PC-9 (cell line): ENCODE data around the gene COP1. TPM values are rescaled to one million over a fixed set of nuclear protein-coding genes. Genes with fewer than 3 reads are reported as not detected.

ENCODE experiments used
- BruUV-seq: library from RNA; stranded (reverse); fragments of 400-500 nt; replicated peaks from 2 replicates; lab custom pipeline; 2021; lab: Mats Ljungman, UMichigan
- CTCF ChIA-PET: fragments of 300-600 bp; sonication (Branson Sonifier 250); formaldehyde crosslinking; loops from one replicate; lab custom pipeline; 2022; ENCODE audit warnings: antibody characterized with exemption; lab: Charles Lee
- POLR2A ChIA-PET: fragments of 300-600 bp; sonication (Branson Sonifier 250); formaldehyde crosslinking; loops from one replicate; lab custom pipeline; 2022; ENCODE audit warnings: antibody characterized with exemption; ENCODE audit not compliant: unreplicated experiment; lab: Charles Lee
- DNase-seq, 2 experiments: peaks; one replicate each; pipeline versions ENCODE4 v3.0.0 to v3.0.0-alpha.2; 2015 to 2022; ENCODE audit warnings: mixed read lengths in 1 of 2
- H2AFZ ChIP-seq: fragments of 200-600 bp; sonication (generic); 2 replicates; pipeline ENCODE4 v1.8.1; 2017; ENCODE audit warnings: antibody characterized with exemption
- H3F3A ChIP-seq: fragments of 200-600 bp; sonication (generic); 2 replicates; pipeline ENCODE4 v1.8.1; 2017; ENCODE audit warnings: antibody characterized with exemption, mild to moderate bottlenecking, low read depth; ENCODE audit not compliant: insufficient read depth
- H3K27ac ChIP-seq: fragments of 200-600 bp; sonication (generic); 2 replicates; pipeline ENCODE4 v1.6.1; 2016; ENCODE audit warnings: mixed run types
- H3K27me3 ChIP-seq: fragments of 200-600 bp; sonication (generic); 2 replicates; pipeline ENCODE4 v1.6.1; 2016; ENCODE audit warnings: low read depth, mixed run types; ENCODE audit not compliant: insufficient read depth
- H3K36me3 ChIP-seq: fragments of 200-600 bp; sonication (generic); 2 replicates; pipeline ENCODE4 v1.6.1; 2016; ENCODE audit warnings: low read depth, mixed run types
- H3K4me1 ChIP-seq: fragments of 200-600 bp; sonication (generic); replicated peaks from 2 replicates; pipeline ENCODE4 v1.6.1; 2016; ENCODE audit warnings: mixed run types; ENCODE audit not compliant: insufficient read depth
- H3K4me2 ChIP-seq: fragments of 200-600 bp; sonication (generic); 2 replicates; pipeline ENCODE4 v1.6.1; 2017; ENCODE audit warnings: mixed run types
- H3K4me3 ChIP-seq: fragments of 200-600 bp; sonication (generic); 2 replicates; pipeline ENCODE4 v1.6.1; 2016; ENCODE audit warnings: mixed run types
- H3K79me2 ChIP-seq: fragments of 200-600 bp; sonication (generic); 2 replicates; pipeline ENCODE4 v1.6.1; 2017; ENCODE audit warnings: low read depth, mixed run types
- H3K9me2 ChIP-seq: fragments of 200-600 bp; sonication (generic); 2 replicates; pipeline ENCODE4 v1.8.1; 2017; ENCODE audit warnings: mild to moderate bottlenecking; ENCODE audit not compliant: insufficient read depth
- H3K9me3 ChIP-seq: fragments of 200-600 bp; sonication (generic); 2 replicates; pipeline ENCODE4 v1.8.1; 2016; ENCODE audit warnings: low read depth; ENCODE audit not compliant: insufficient read depth
- H4K20me1 ChIP-seq: fragments of 200-600 bp; sonication (generic); 2 replicates; pipeline ENCODE4 v1.8.1; 2017; ENCODE audit not compliant: insufficient read depth
- CTCF ChIP-seq: fragments of 200-600 bp; sonication (generic); conservative IDR thresholded peaks from 2 replicates; pipeline ENCODE4 v1.6.1; 2017; ENCODE audit warnings: mixed run types, antibody characterized with exemption, mild to moderate bottlenecking, moderate library complexity
- EZH2 ChIP-seq: fragments of 200-600 bp; sonication (generic); IDR thresholded peaks from 2 replicates; pipeline ENCODE4 v1.8.0; 2017; ENCODE audit warnings: antibody characterized with exemption, low read depth
- intact Hi-C: fragments of 100-400 bp; cut with micrococcal nuclease; formaldehyde crosslinking; loops from one replicate; pipeline ENCODE4 v1.10.0; 2022; ENCODE audit not compliant: unreplicated experiment
- total RNA-seq: library from RNA; stranded (reverse); gene quantifications from 2 replicates; pipeline ENCODE4 v1.2.3, GENCODE V29; 2021

Gene COP1
- total RNA-seq, 1 experiment from 2014 or later, result 38.0 TPM

DNA sequence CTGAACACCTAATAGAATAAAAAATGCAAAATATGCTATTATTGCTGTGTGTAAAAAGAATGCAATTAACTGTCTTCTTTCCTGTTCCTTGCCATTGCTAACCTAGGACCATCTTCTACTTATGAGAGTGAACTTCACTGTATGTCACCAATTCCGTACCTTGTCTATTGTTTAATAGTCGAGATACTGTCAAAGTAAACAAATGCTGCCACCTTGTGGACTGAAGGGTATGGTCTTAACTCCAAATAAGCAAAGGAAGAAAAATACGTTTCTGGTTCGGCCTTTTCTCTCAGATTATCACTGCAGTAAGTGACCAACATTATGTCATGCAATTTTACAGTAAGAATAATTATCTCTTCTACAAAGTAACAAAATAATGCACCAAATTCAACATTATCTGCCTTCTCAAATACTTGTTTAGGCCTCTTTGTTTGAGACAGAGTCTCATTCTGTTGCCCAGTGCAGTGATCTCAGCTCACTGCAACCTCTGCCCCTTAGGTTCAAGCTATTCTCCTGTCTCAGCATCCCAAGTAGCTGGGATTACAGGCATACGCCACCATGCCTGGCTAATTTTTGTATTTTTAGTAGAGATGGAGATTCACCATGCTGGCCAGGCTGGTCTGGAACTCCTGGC is 133.4 kb downstream of the COP1 start:
- Histone ChIP-seq H3K4me2 (no peak overlapping the region), H3K4me1 (no peaks in the 10 kb centered on the region), H2AFZ (no peak overlapping the region), H3K9me3 (0 out of 2 replicates have a peak, but pooled peaks cover 4% of the 10 kb centered on the region), H3K4me3 (no peak overlapping the region), H4K20me1 (peaks cover 18% of the 10 kb centered on the region; the same call in 1 of the 2 replicates), H3K36me3 (no peaks in the 10 kb centered on the region), H3F3A (no peaks in the 10 kb centered on the region), H3K27me3 (no peaks in the 10 kb centered on the region), H3K9me2 (no peaks in the 10 kb centered on the region), H3K79me2 (0 out of 2 replicates have a peak, but pooled peaks cover under 1% of the 10 kb centered on the region), H3K27ac (no peak overlapping the region)
- ChIA-PET CTCF (no interaction called here), POLR2A (no interaction called here)
- TF ChIP-seq CTCF (peak; percentile 87), EZH2 (no peak)
- intact Hi-C loops, result loop anchor here (5.0 kb wide), 1 partner anchor 921 kb away; no protein-coding TSS in a partner anchor
- DNase-seq, result peak; percentile 12 to 51
- no TSS peak for BruUV-seq

- H3K4me2 ChIP-seq, result no peak overlapping the region
- peaks cover 4% of the 10 kb centered on the region for H3F3A ChIP-seq
- H4K20me1 ChIP-seq, result peaks cover 10% of the 10 kb centered on the region; the same call in 1 of the 2 replicates
- ChIA-PET POLR2A (no interaction called here), CTCF (no interaction called here)
- H2AFZ ChIP-seq, result no peak overlapping the region
- H3K36me3 ChIP-seq, result no peaks in the 10 kb centered on the region
- TSS peak; percentile 14 for BruUV-seq
- intact Hi-C loops, result no loop called here
- TF ChIP-seq CTCF (no peak), EZH2 (no peak)
- no peak overlapping the region for H3K27ac ChIP-seq
- H3K4me1 ChIP-seq, result no peaks in the 10 kb centered on the region
- H3K27me3 ChIP-seq, result no peaks in the 10 kb centered on the region
- H3K9me3 ChIP-seq, result no peaks in the 10 kb centered on the region
- H3K4me3 ChIP-seq, result no peak overlapping the region
- DNase-seq, result no peak
- no peaks in the 10 kb centered on the region for H3K9me2 ChIP-seq
- no peaks in the 10 kb centered on the region for H3K79me2 ChIP-seq
Measured at GRCh38 chr1:176068901-176069300, 138.2 kb downstream of the COP1 start.

GRCh38 chr1:176068256-176068655 is 138.8 kb downstream of the COP1 start:
- H3K27ac ChIP-seq, result no peak overlapping the region
- no peaks in the 10 kb centered on the region for H3K9me2 ChIP-seq
- H4K20me1 ChIP-seq, result peaks cover 4% of the 10 kb centered on the region; the same call in 1 of the 2 replicates
- ChIA-PET POLR2A (no interaction called here), CTCF (no interaction called here)
- H3F3A ChIP-seq, result peaks cover 10% of the 10 kb centered on the region
- H2AFZ ChIP-seq, result no peak overlapping the region
- no TSS peak for BruUV-seq
- H3K27me3 ChIP-seq, result no peaks in the 10 kb centered on the region
- DNase-seq, result no peak
- no peaks in the 10 kb centered on the region for H3K4me1 ChIP-seq
- no peaks in the 10 kb centered on the region for H3K36me3 ChIP-seq
- H3K4me2 ChIP-seq, result no peak overlapping the region
- TF ChIP-seq CTCF, result no peak
- no peak for TF ChIP-seq EZH2
- no peak overlapping the region for H3K4me3 ChIP-seq
- no peaks in the 10 kb centered on the region for H3K9me3 ChIP-seq
- intact Hi-C loops, result no loop called here
- H3K79me2 ChIP-seq, result no peaks in the 10 kb centered on the region
